ENCODE measurements around the gene MAGI1.

DNA sequence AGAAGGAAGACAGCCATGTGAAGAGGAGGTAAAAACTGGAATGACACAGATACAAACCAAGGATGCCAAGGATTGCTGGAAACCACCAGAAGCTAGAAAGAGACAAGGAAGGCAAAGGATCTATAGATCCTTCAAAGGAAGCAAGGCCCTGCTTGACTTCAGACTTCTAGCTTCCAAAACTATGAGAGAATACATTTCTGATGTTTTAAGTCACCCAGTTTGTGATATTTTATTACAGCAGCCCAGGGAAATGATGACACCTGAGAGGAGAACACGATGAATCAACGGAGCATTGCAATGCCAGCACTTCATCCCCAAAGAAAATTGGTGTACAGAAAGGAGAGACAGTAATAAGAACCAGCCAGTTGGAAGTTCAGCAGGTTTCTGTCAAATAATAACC, 116.3 kb downstream of the MAGI1 start:
- TF ChIP-seq CTCF (conservative IDR thresholded peaks at IDR 0.05; ENCODE audit: low read length) (no peak), EZH2phosphoT487 (IDR thresholded peaks at IDR 0.05; ENCODE audit: borderline replicate concordance) (no peak)

Data from Loucy (cell line).